ENCODE data around the gene TARBP1. TPM values are rescaled to one million over a fixed set of nuclear protein-coding genes. Genes with fewer than 3 reads are reported as not detected.

TARBP1 gene
- total and polyA plus RNA-seq, 2 of the 8 experiments (the other 6 are each of a cell fraction or from before 2014, with no cell fraction given) = 21.9 to 32.3 TPM

DNA sequence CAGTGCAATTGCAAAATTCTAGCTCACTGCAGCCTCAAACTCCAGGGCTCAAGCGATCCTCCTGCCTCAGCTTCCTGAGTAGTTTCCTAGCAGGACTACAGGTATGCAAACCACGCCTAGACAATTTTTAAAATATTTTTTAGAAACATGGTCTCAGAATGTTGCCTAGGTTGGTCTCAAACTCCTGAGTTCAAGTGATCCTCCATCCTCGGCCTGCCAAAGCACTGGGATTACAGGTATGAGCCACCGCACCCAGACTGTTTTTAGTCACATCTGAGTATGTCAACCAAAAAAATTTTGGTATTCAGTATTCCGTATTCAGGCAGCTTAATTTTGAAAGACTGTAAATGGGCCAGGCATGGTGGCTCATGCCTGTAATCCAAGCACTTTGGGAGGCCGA is 11.2 kb downstream of the TARBP1 start:
- Histone ChIP-seq H3K79me1 (ENCODE audit: low read depth, low read length) (no peaks in the 10 kb centered on the region), H3K27ac (ENCODE audit: low read depth, low read length) (no peak overlapping the region), H3K79me2 (ENCODE audit: control insufficient read depth in 1 of 2, insufficient read depth in 2 of 2, low read length in 2 of 2) (no peaks in the 10 kb centered on the region), H3K14ac (ENCODE audit: insufficient read length) (no peak overlapping the region), H2AFZ (ENCODE audit: low read length) (no peak overlapping the region), H3K4ac (replicated peaks; ENCODE audit: insufficient read length, low read depth, low read length) (no peak overlapping the region), H2BK12ac (ENCODE audit: low read depth, low read length) (no peak overlapping the region), H4K20me1 (replicated peaks in 1 of 2; ENCODE audit: control insufficient read depth in 1 of 2, insufficient read depth in 2 of 2, low read length in 2 of 2) (no peaks in the 10 kb centered on the region), H3K27me3 (replicated peaks in 1 of 4; ENCODE audit: control insufficient read depth in 3 of 4, extremely low read depth in 1 of 4, insufficient read depth in 3 of 4, low read length in 3 of 4) (no peaks in the 10 kb centered on the region), H3K36me3 (ENCODE audit: control insufficient read depth in 2 of 4, insufficient read depth in 4 of 4, low read length in 3 of 4) (peaks cover 0 to 5% (median 2%) of the 10 kb centered on the region in 4 experiments; a peak in 2 of 8 replicates), H2BK120ac (replicated peaks; ENCODE audit: low read depth, low read length) (no peak overlapping the region), H3K9ac (replicated peaks in 1 of 4; ENCODE audit: extremely low read depth in 1 of 4, low read depth in 3 of 4, low read length in 3 of 4) (no peak overlapping the region), H3K56ac (replicated peaks; ENCODE audit: insufficient read length, low read depth, low read length) (no peak overlapping the region), H2AK5ac (ENCODE audit: low read depth, low read length) (no peak overlapping the region), H4K5ac (ENCODE audit: insufficient read length, low read depth, low read length) (no peak overlapping the region), H3K23me2 (ENCODE audit: low read depth, low read length) (no peaks in the 10 kb centered on the region), H3K4me2 (ENCODE audit: insufficient read depth in 1 of 2, low read depth in 2 of 2, low read length in 2 of 2) (no peak overlapping the region), H3K9me3 (ENCODE audit: insufficient read depth in 2 of 2, low read depth in 1 of 2, low read length in 1 of 2) (no peaks in the 10 kb centered on the region), H4K8ac (ENCODE audit: extremely low read depth, insufficient read depth, low read length) (no peak overlapping the region), H3K4me3 (ENCODE audit: extremely low read depth in 1 of 4, insufficient read depth in 2 of 4, low read depth in 3 of 4, low read length in 4 of 4) (no peak overlapping the region), H4K91ac (replicated peaks; ENCODE audit: insufficient read length, low read length) (no peak overlapping the region), H3K23ac (ENCODE audit: insufficient read length) (no peak overlapping the region), H2BK15ac (ENCODE audit: low read length) (no peak overlapping the region), H3K18ac (ENCODE audit: extremely low read depth, low read length) (no peak overlapping the region), H2BK20ac (ENCODE audit: low read length) (no peak overlapping the region), H2BK5ac (ENCODE audit: low read depth, low read length) (no peak overlapping the region), H3K4me1 (replicated peaks in 1 of 4; ENCODE audit: control insufficient read depth in 3 of 4, insufficient read depth in 4 of 4, low read length in 3 of 4) (no peaks in the 10 kb centered on the region)
- FAIRE-seq = no peak
- DNase-seq (ENCODE audit: low read depth in 1 of 2, low spot score in 2 of 2) = no peak
- 84% methylated on average over 6 of the region's 6 CpGs; no CpG with 5 or more reads in 1 of the 2 experiments for WGBS, 2 experiments (ENCODE audit: extremely low coverage in 1 of 2, insufficient coverage in 1 of 2, insufficient read length in 1 of 2, insufficient replicate concordance in 2 of 2, low coverage in 1 of 2, low lambda C conversion rate in 2 of 2, missing lambda C conversion rate in 1 of 2)
- ChIA-PET POLR2A (ENCODE audit: partially characterized antibody) (interaction anchor here (1.2 kb wide), 1 partner anchor 11 kb away, joined by 5 read pairs; the partner anchor contains the start of gene TARBP1), CTCF (ENCODE audit: partially characterized antibody) (interaction anchor here (0.7 to 1.3 kb wide), 4 partner anchors 9 to 255 kb away, joined by 3 read pairs; no protein-coding TSS in a partner anchor)
- TF ChIP-seq, protein P1, sequence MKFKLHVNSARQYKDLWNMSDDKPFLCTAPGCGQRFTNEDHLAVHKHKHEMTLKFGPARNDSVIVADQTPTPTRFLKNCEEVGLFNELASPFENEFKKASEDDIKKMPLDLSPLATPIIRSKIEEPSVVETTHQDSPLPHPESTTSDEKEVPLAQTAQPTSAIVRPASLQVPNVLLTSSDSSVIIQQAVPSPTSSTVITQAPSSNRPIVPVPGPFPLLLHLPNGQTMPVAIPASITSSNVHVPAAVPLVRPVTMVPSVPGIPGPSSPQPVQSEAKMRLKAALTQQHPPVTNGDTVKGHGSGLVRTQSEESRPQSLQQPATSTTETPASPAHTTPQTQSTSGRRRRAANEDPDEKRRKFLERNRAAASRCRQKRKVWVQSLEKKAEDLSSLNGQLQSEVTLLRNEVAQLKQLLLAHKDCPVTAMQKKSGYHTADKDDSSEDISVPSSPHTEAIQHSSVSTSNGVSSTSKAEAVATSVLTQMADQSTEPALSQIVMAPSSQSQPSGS (IDR thresholded peaks at IDR 0.05; ENCODE audit: low read length) = no peak
- TF ChIP-seq JUN (IDR thresholded peaks at IDR 0.05; ENCODE audit: low read depth, low read length) (no peak), KDM5A (IDR thresholded peaks at IDR 0.05; ENCODE audit: low read length) (no peak), HDAC2 (IDR thresholded peaks at IDR 0.05; ENCODE audit: borderline replicate concordance in 1 of 2, low read depth in 2 of 2, low read length in 2 of 2) (no peak), SP2 (IDR thresholded peaks at IDR 0.05; ENCODE audit: low read length) (no peak), ZNF274 (IDR thresholded peaks at IDR 0.05; ENCODE audit: borderline replicate concordance, extremely low read depth, low read length) (no peak), NANOG (IDR thresholded peaks at IDR 0.05; ENCODE audit: insufficient read depth, low read depth, low read length, poor library complexity, severe bottlenecking) (no peak), HDAC6 (IDR thresholded peaks at IDR 0.05; ENCODE audit: low read depth, low read length) (no peak), SIN3A (conservative IDR thresholded peaks at IDR 0.05 in 1 of 2, IDR thresholded peaks at IDR 0.05 in 1 of 2; ENCODE audit: low read depth in 1 of 2, low read length in 2 of 2) (no peak), POU5F1 (IDR thresholded peaks at IDR 0.05; ENCODE audit: low read depth, low read length) (no peak)
